T-cell (primary cell): ENCODE results near the gene KCNJ11. TPM values are rescaled to one million over a fixed set of nuclear protein-coding genes. Genes with fewer than 3 reads are reported as not detected.

Experiments
- ATAC-seq, 4 experiments: fragments of 200-7000 bp in 3 of 4; fragments of 150-1000 bp in 1 of 4; cut with Tn5 transposase; replicated peaks in 1 of 4; 1 replicate in 3 of 4; 2 replicates in 1 of 4; pipeline ENCODE4 v1.10.0; 2021; ENCODE audit warnings: moderate library complexity in 3 of 4, mild to moderate bottlenecking in 2 of 4, moderate number of reproducible peaks in 1 of 4
- CTCF ChIA-PET, 2 donors: fragments of 300-600 bp; sonication (Branson Sonifier 250); formaldehyde crosslinking; loops; one replicate each; lab custom pipeline; 2022; ENCODE audit warnings: antibody characterized with exemption in 2 of 2; lab: Charles Lee
- POLR2A ChIA-PET, 2 donors: fragments of 300-600 bp; sonication (Branson Sonifier 250); formaldehyde crosslinking; loops; one replicate each; lab custom pipeline; 2022; ENCODE audit warnings: antibody characterized with exemption in 2 of 2; lab: Charles Lee
- DNase-seq, 35 experiments: peaks; one replicate each; pipeline versions ENCODE4 v3.0.0 to v3.0.0-alpha.2; 2013 to 2023
- H3K27ac ChIP-seq: one replicate; pipeline ENCODE4 v1.5.1; 2013; ENCODE audit warnings: low read length
- H3K27me3 ChIP-seq, 2 experiments: replicated peaks in 1 of 2; 1 replicate in 1 of 2; 2 replicates in 1 of 2; pipeline versions ENCODE4 v1.6.1 to v1.7.0; 2013; ENCODE audit warnings: low read length in 1 of 2, mixed read lengths in 1 of 2; ENCODE audit not compliant: control insufficient read depth in 2 of 2, insufficient read depth in 2 of 2; ENCODE audit errors: extremely low read depth in 1 of 2
- H3K36me3 ChIP-seq, 2 donors: 1 replicate in 1 of 2; 2 replicates in 1 of 2; pipeline versions ENCODE4 v1.6.1 to v1.7.0; 2013; ENCODE audit warnings: low read length in 1 of 2; ENCODE audit not compliant: control insufficient read depth in 2 of 2, insufficient read depth in 1 of 2; ENCODE audit errors: extremely low read depth in 1 of 2
- H3K4me1 ChIP-seq, 2 experiments: 1 replicate in 1 of 2; 2 replicates in 1 of 2; pipeline versions ENCODE4 v1.6.1 to v1.7.0; 2013; ENCODE audit warnings: low read length in 2 of 2, mixed read lengths in 1 of 2; ENCODE audit not compliant: insufficient read depth in 2 of 2, control insufficient read depth in 1 of 2; ENCODE audit errors: extremely low read depth in 1 of 2
- H3K4me3 ChIP-seq, 2 donors: 1 replicate in 1 of 2; 2 replicates in 1 of 2; pipeline versions ENCODE4 v1.5.1 to v1.7.0; 2013; ENCODE audit warnings: mild to moderate bottlenecking in 2 of 2, low read length in 1 of 2, moderate library complexity in 1 of 2; ENCODE audit not compliant: control insufficient read depth in 1 of 2; ENCODE audit errors: extremely low read depth in 1 of 2
- H3K9me3 ChIP-seq: 2 replicates; pipeline ENCODE4 v1.7.0; 2013
- H3K27ac Mint-ChIP-seq, 2 donors: one replicate each; pipeline ENCODE4 v1.8.0; 2020 to 2021; ENCODE audit warnings: mild to moderate bottlenecking in 2 of 2, mixed read lengths in 2 of 2
- H3K27me3 Mint-ChIP-seq, 2 donors: one replicate each; pipeline ENCODE4 v1.8.0; 2021 to 2022; ENCODE audit warnings: mixed read lengths in 2 of 2
- H3K36me3 Mint-ChIP-seq: one replicate; pipeline ENCODE4 v1.8.0; 2021; ENCODE audit warnings: mixed read lengths
- H3K4me1 Mint-ChIP-seq, 3 donors: one replicate each; pipeline ENCODE4 v1.8.0; 2020 to 2022; ENCODE audit warnings: mixed read lengths in 3 of 3, mild to moderate bottlenecking in 1 of 3
- H3K4me3 Mint-ChIP-seq, 3 donors: one replicate each; pipeline ENCODE4 v1.8.0; 2020 to 2022; ENCODE audit warnings: mild to moderate bottlenecking in 3 of 3, mixed read lengths in 3 of 3, moderate library complexity in 3 of 3
- H3K9me3 Mint-ChIP-seq, 3 donors: one replicate each; pipeline ENCODE4 v1.8.0; 2020 to 2022; ENCODE audit warnings: mixed read lengths in 3 of 3
- WGBS: methylation state at CpG from one replicate; pipeline ENCODE4 v1.1.5; 2013; ENCODE audit warnings: missing lambda C conversion rate; ENCODE audit not compliant: insufficient coverage; 5-methylcytosine and 5-hydroxymethylcytosine counted together
- total RNA-seq, 35 experiments: library from RNA in 6 of 35; stranded (reverse) in 6 of 35; fragments of 120-200 nt in 1 of 35; gene quantifications; one replicate each; pipeline versions ENCODE4 v1.2.1 to v1.2.4 and lab custom pipeline; 2013 to 2026

KCNJ11 gene
- total RNA-seq, 5 donors from 2014 or later (not counting 1 experiment from before 2014, with no cell fraction given): 0.33 to 0.63 (median 0.50) TPM; not detected in 1

GRCh38 chr11:17406082-17406817, 17.8 kb upstream of the KCNJ11 start:
- 75% methylated on average over 8 of the region's 8 CpGs for WGBS
- no peaks in the 10 kb centered on the region for H3K9me3 Mint-ChIP-seq
- no peaks in the 10 kb centered on the region for H3K27me3 Mint-ChIP-seq
- DNase-seq (no peak), ATAC-seq (no peak)
- H3K4me3 Mint-ChIP-seq: no peak overlapping the region
- Histone ChIP-seq H3K36me3 (no peaks in the 10 kb centered on the region), H3K27me3 (peaks cover 0 to 7% of the 10 kb centered on the region in 2 experiments), H3K4me1 (no peaks in the 10 kb centered on the region), H3K4me3 (no peak overlapping the region), H3K27ac (no peak overlapping the region), H3K9me3 (no peaks in the 10 kb centered on the region)
- CTCF ChIA-PET: interaction anchor here in 1 of 2 donors (0.5 kb wide), 1 partner anchor 186 kb away, joined by 3 read pairs; no protein-coding TSS in a partner anchor
- H3K4me1 Mint-ChIP-seq: no peaks in the 10 kb centered on the region
- H3K36me3 Mint-ChIP-seq: no peaks in the 10 kb centered on the region
- H3K27ac Mint-ChIP-seq: no peak overlapping the region
- POLR2A ChIA-PET: no interaction called here

GRCh38 chr11:17405232-17406005, 17.0 kb upstream of the KCNJ11 start:
- Histone ChIP-seq H3K27me3 (peaks cover 0 to 5% of the 10 kb centered on the region in 2 experiments), H3K36me3 (no peaks in the 10 kb centered on the region), H3K9me3 (no peaks in the 10 kb centered on the region), H3K4me3 (no peak overlapping the region), H3K27ac (no peak overlapping the region), H3K4me1 (no peaks in the 10 kb centered on the region)
- CTCF ChIA-PET: interaction anchor here in 1 of 2 donors (0.5 kb wide), 1 partner anchor 185 kb away, joined by 3 read pairs; no protein-coding TSS in a partner anchor
- ATAC-seq (no peak), DNase-seq (no peak)
- no peaks in the 10 kb centered on the region for H3K4me1 Mint-ChIP-seq
- no peak overlapping the region for H3K4me3 Mint-ChIP-seq
- WGBS: 69% methylated on average over 12 of the region's 15 CpGs
- H3K27me3 Mint-ChIP-seq: no peaks in the 10 kb centered on the region
- H3K9me3 Mint-ChIP-seq: no peaks in the 10 kb centered on the region
- H3K36me3 Mint-ChIP-seq: no peaks in the 10 kb centered on the region
- no peak overlapping the region for H3K27ac Mint-ChIP-seq
- POLR2A ChIA-PET: no interaction called here

- Histone ChIP-seq H3K27ac (no peak overlapping the region), H3K9me3 (no peaks in the 10 kb centered on the region), H3K36me3 (no peaks in the 10 kb centered on the region), H3K27me3 (peaks cover 0 to 2% of the 10 kb centered on the region in 2 experiments), H3K4me1 (no peaks in the 10 kb centered on the region), H3K4me3 (no peak overlapping the region)
- POLR2A ChIA-PET: no interaction called here
- no peak for DNase-seq
- ATAC-seq: no peak
- WGBS: 83% methylated on average over 9 of the region's 18 CpGs
- Mint-ChIP-seq H3K36me3 (no peaks in the 10 kb centered on the region), H3K27me3 (no peaks in the 10 kb centered on the region), H3K4me3 (no peak overlapping the region), H3K9me3 (no peaks in the 10 kb centered on the region), H3K4me1 (no peaks in the 10 kb centered on the region), H3K27ac (no peak overlapping the region)
- CTCF ChIA-PET: no interaction called here
Observed at GRCh38 chr11:17403980-17404759, 15.7 kb upstream of the KCNJ11 start.

- no peak overlapping the region for H3K4me3 Mint-ChIP-seq
Observed at GRCh38 chr11:17402486-17402885, 14.0 kb upstream of the KCNJ11 start.

GRCh38 chr11:17401841-17402240, 13.4 kb upstream of the KCNJ11 start:
- H3K9me3 ChIP-seq: no peaks in the 10 kb centered on the region
- peaks cover 0 to 5% of the 10 kb centered on the region in 2 experiments for H3K27me3 ChIP-seq
- no peaks in the 10 kb centered on the region for H3K36me3 Mint-ChIP-seq
- no peak overlapping the region for H3K4me3 Mint-ChIP-seq
- no peaks in the 10 kb centered on the region for H3K4me1 ChIP-seq
- H3K9me3 Mint-ChIP-seq: no peaks in the 10 kb centered on the region
- no peak overlapping the region for H3K4me3 ChIP-seq
- DNase-seq (no peak), ATAC-seq (no peak)
- CTCF ChIA-PET: no interaction called here
- H3K27ac Mint-ChIP-seq: no peak overlapping the region
- POLR2A ChIA-PET: no interaction called here
- no peaks in the 10 kb centered on the region for H3K27me3 Mint-ChIP-seq
- H3K4me1 Mint-ChIP-seq: no peaks in the 10 kb centered on the region
- H3K36me3 ChIP-seq: no peaks in the 10 kb centered on the region
- 89% methylated on average over 8 of the region's 8 CpGs for WGBS
- H3K27ac ChIP-seq: no peak overlapping the region

More at GRCh38 chr11:17402486-17402885, 14.0 kb upstream of the KCNJ11 start:
- H3K27me3 Mint-ChIP-seq: no peaks in the 10 kb centered on the region
- POLR2A ChIA-PET: no interaction called here
- Histone ChIP-seq H3K4me3 (no peak overlapping the region), H3K4me1 (no peaks in the 10 kb centered on the region), H3K9me3 (no peaks in the 10 kb centered on the region), H3K27ac (no peak overlapping the region), H3K27me3 (peaks cover 0 to 4% of the 10 kb centered on the region in 2 experiments), H3K36me3 (no peaks in the 10 kb centered on the region)
- CTCF ChIA-PET: no interaction called here
- H3K27ac Mint-ChIP-seq: no peak overlapping the region
- H3K9me3 Mint-ChIP-seq: no peaks in the 10 kb centered on the region
- DNase-seq: no peak
- no peaks in the 10 kb centered on the region for H3K36me3 Mint-ChIP-seq
- 83% methylated on average over 4 of the region's 8 CpGs for WGBS
- H3K4me1 Mint-ChIP-seq: no peaks in the 10 kb centered on the region
- ATAC-seq: no peak

- H3K27ac ChIP-seq: no peak overlapping the region
- no peak overlapping the region for H3K27ac Mint-ChIP-seq
Observed at GRCh38 chr11:17401316-17401715, 12.9 kb upstream of the KCNJ11 start.

More at GRCh38 chr11:17401316-17401715, 12.9 kb upstream of the KCNJ11 start:
- no CpG with 5 or more reads among the region's 2 CpGs for WGBS
- DNase-seq: no peak
- ATAC-seq: no peak
- Mint-ChIP-seq H3K9me3 (no peaks in the 10 kb centered on the region), H3K27me3 (no peaks in the 10 kb centered on the region), H3K4me3 (no peak overlapping the region), H3K4me1 (no peaks in the 10 kb centered on the region), H3K36me3 (no peaks in the 10 kb centered on the region)
- Histone ChIP-seq H3K4me3 (no peak overlapping the region), H3K4me1 (no peaks in the 10 kb centered on the region), H3K9me3 (no peaks in the 10 kb centered on the region), H3K27me3 (peaks cover 0 to 5% of the 10 kb centered on the region in 2 experiments), H3K36me3 (no peaks in the 10 kb centered on the region)
- ChIA-PET CTCF (interaction anchor here in 1 of 2 donors (0.6 kb wide), 1 partner anchor 146 kb away, joined by 3 read pairs; no protein-coding TSS in a partner anchor), POLR2A (no interaction called here)
